GM23338 (cell line): Measurements from ENCODE around the gene TMEM217. TPM values are rescaled to one million over a fixed set of nuclear protein-coding genes. Genes with fewer than 3 reads are reported as not detected.

Source experiments
- ATAC-seq: fragments of 200-7000 bp; cut with Tn5 transposase; 3 replicates; pipeline ENCODE4 v1.9.1; 2020
- DNase-seq: peaks from one replicate; pipeline ENCODE4 v3.0.0-alpha.2; 2015; ENCODE audit warnings: low spot score
- H2AFZ ChIP-seq: fragments of 200-600 bp; sonication (generic); 2 replicates; pipeline ENCODE4 v1.8.0; 2016; ENCODE audit warnings: antibody characterized with exemption, mild to moderate bottlenecking, moderate library complexity
- H3F3A ChIP-seq: fragments of 200-600 bp; sonication (generic); replicated peaks from 2 replicates; pipeline ENCODE4 v1.8.0; 2017; ENCODE audit warnings: antibody characterized with exemption, mixed run types, low read depth
- H3K27ac ChIP-seq: fragments of 200-600 bp; sonication (generic); 2 replicates; pipeline ENCODE4 v1.6.1; 2016; ENCODE audit warnings: low read depth
- H3K27me3 ChIP-seq: fragments of 200-600 bp; sonication (generic); 2 replicates; pipeline ENCODE4 v1.8.0; 2016; ENCODE audit warnings: mild to moderate bottlenecking, mixed run types, moderate library complexity; ENCODE audit not compliant: insufficient read depth
- H3K36me3 ChIP-seq: fragments of 200-600 bp; sonication (generic); 2 replicates; pipeline ENCODE4 v1.8.0; 2016; ENCODE audit warnings: mild to moderate bottlenecking; ENCODE audit not compliant: insufficient read depth
- H3K4me1 ChIP-seq: fragments of 200-600 bp; sonication (generic); 2 replicates; pipeline ENCODE4 v1.8.0; 2016; ENCODE audit warnings: mild to moderate bottlenecking, moderate library complexity; ENCODE audit not compliant: insufficient read depth
- H3K4me2 ChIP-seq: fragments of 200-600 bp; sonication (generic); 2 replicates; pipeline ENCODE4 v1.7.1; 2017; ENCODE audit warnings: mixed run types
- H3K4me3 ChIP-seq: fragments of 200-600 bp; sonication (generic); 2 replicates; pipeline ENCODE4 v1.6.1; 2016; ENCODE audit warnings: mixed run types
- H3K79me2 ChIP-seq: fragments of 200-600 bp; sonication (generic); replicated peaks from 2 replicates; pipeline ENCODE4 v1.8.0; 2017; ENCODE audit warnings: mild to moderate bottlenecking; ENCODE audit not compliant: insufficient read depth
- H3K9me2 ChIP-seq: fragments of 200-600 bp; sonication (generic); 2 replicates; pipeline ENCODE4 v1.8.0; 2017; ENCODE audit not compliant: insufficient read depth
- H4K20me1 ChIP-seq: fragments of 200-600 bp; sonication (generic); replicated peaks from 2 replicates; pipeline ENCODE4 v1.8.0; 2017; ENCODE audit warnings: mild to moderate bottlenecking; ENCODE audit not compliant: insufficient read depth
- H3K27ac Mint-ChIP-seq: 2 replicates; pipeline ENCODE4 v1.8.0; 2020; ENCODE audit warnings: inconsistent platforms, mild to moderate bottlenecking, moderate library complexity, mixed read lengths
- H3K27me3 Mint-ChIP-seq: 3 replicates; pipeline ENCODE4 v1.8.0; 2022; ENCODE audit warnings: low read depth, mild to moderate bottlenecking, moderate library complexity, mixed read lengths, inconsistent platforms; ENCODE audit not compliant: insufficient read depth, poor library complexity
- H3K36me3 Mint-ChIP-seq: 3 replicates; pipeline ENCODE4 v1.8.0; 2021; ENCODE audit warnings: low read depth, mild to moderate bottlenecking, inconsistent platforms, moderate library complexity, mixed read lengths
- H3K4me1 Mint-ChIP-seq: 3 replicates; pipeline ENCODE4 v1.8.0; 2020; ENCODE audit warnings: mild to moderate bottlenecking, inconsistent platforms, mixed read lengths
- H3K4me3 Mint-ChIP-seq: 3 replicates; pipeline ENCODE4 v1.8.0; 2021; ENCODE audit warnings: moderate library complexity, mild to moderate bottlenecking, inconsistent platforms, mixed read lengths
- H3K9me3 Mint-ChIP-seq: 3 replicates; pipeline ENCODE4 v1.8.0; 2020; ENCODE audit warnings: moderate library complexity, mild to moderate bottlenecking, inconsistent platforms, mixed read lengths
- CREB1 ChIP-seq: fragments of 250-450 bp; sonication (Bioruptor Pico); IDR thresholded peaks from 2 replicates; pipeline ENCODE4 v1.5.0; 2020; ENCODE audit warnings: low read depth, mild to moderate bottlenecking, moderate library complexity
- EZH2 ChIP-seq: fragments of 200-600 bp; sonication (generic); IDR thresholded peaks from one replicate; pipeline ENCODE4 v1.8.0; 2017; ENCODE audit warnings: antibody characterized with exemption, mild to moderate bottlenecking, low read depth; ENCODE audit not compliant: unreplicated experiment
- EZH2phosphoT487 ChIP-seq: fragments of 200-600 bp; sonication (generic); IDR thresholded peaks from one replicate; pipeline ENCODE4 v1.8.1; 2018; ENCODE audit warnings: antibody characterized with exemption; ENCODE audit not compliant: unreplicated experiment
- NANOG ChIP-seq: IDR thresholded peaks from 2 replicates; pipeline ENCODE4 v1.6.1; 2016; ENCODE audit warnings: antibody characterized with exemption, borderline replicate concordance
- POLR2AphosphoS5 ChIP-seq: IDR thresholded peaks from 2 replicates; pipeline ENCODE4 v1.6.1; 2016; ENCODE audit warnings: antibody characterized with exemption, low read depth
- STAT1 ChIP-seq: IDR thresholded peaks from one replicate; pipeline ENCODE4 v1.6.1; 2016; ENCODE audit warnings: antibody characterized with exemption; ENCODE audit not compliant: unreplicated experiment
- ZNF331 ChIP-seq: fragments of 250-450 bp; sonication (Bioruptor Pico); IDR thresholded peaks from 2 replicates; pipeline ENCODE4 v1.5.0; 2020; ENCODE audit warnings: low read depth, mild to moderate bottlenecking, moderate library complexity
- polyA plus RNA-seq: library from polyadenylated mRNA; unstranded; fragments of >200 nt; fragmentation: Nextera tagmentation; extraction: Ambion mirVana; gene quantifications from 2 replicates; pipeline ENCODE4 v1.2.1, GENCODE V29; 2016
- total RNA-seq: library from RNA; depleted of rRNA; stranded (reverse); fragments of >200 nt; shearing (Covaris generic); gene quantifications from 2 replicates; pipeline ENCODE4 v1.2.3, GENCODE V29; 2014
- TF ChIP-seq, protein P1 (sequence below): IDR thresholded peaks from one replicate; pipeline ENCODE4 v1.6.1; 2018; ENCODE audit warnings: antibody characterized with exemption; ENCODE audit not compliant: unreplicated experiment
- TF ChIP-seq, protein P2 (sequence below): IDR thresholded peaks from 2 replicates; pipeline ENCODE4 v1.6.1; 2016; ENCODE audit warnings: antibody characterized with exemption

Gene TMEM217
- total and polyA plus RNA-seq, 2 experiments from 2014 or later, result 1.3 TPM; not detected in 1

DNA sequence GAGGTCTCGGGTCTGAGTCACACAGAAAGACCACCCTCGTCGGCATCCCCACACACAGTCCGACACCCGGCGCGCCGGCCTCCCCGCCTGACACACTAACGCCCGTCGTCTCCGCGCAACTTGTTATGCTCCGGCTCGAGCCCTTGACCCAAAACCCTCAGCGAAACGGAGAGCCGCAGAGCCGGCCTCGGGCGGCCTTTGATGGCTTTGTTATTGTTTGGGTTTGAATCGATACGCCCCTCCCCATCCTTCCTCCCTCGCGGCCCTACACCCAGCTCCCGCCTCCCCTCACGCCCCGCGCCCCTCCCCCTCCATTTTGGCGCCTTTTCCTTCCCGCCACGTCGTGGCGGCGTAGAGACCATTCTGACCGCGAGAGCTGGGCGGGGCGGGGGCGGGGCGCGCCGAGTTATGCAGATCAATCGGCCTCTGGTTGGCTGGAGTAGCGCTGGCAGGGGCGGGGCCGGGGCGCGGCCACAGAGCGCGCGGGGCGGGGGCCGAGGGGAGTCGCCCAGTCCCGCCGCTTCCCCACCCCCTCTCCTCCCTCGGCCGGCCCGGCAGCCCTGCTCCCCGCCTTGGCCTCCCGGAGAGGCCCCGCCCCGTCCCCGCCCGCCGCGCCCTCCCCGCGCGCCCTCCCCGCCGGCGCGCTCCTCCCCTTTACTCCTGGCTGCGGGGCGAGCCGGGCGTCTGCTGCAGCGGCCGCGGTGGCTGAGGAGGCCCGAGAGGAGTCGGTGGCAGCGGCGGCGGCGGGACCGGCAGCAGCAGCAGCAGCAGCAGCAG, 88.3 kb downstream of the TMEM217 start, which contains the start of gene PIM1:
Gene PIM1 (plus strand): TSS at position 657 of the 777 bp plus-strand sequence. CDS start 424 bp downstream, outside the sequence.
- Mint-ChIP-seq H3K9me3 (peaks cover 2% of the 10 kb centered on the region; the same call in 2 of the 3 replicates), H3K27me3 (peaks cover 13% of the 10 kb centered on the region), H3K36me3 (peaks cover 37% of the 10 kb centered on the region), H3K27ac (peak within 1 kb of the TSS; percentile 99), H3K4me1 (peaks cover 40% of the 10 kb centered on the region), H3K4me3 (peak within 1 kb of the TSS; percentile 90)
- TF ChIP-seq CREB1 (CRISPR knock-in tag) (peak; percentile 73; the same call in 1 of the 2 replicates), STAT1 (peak; percentile 3), POLR2AphosphoS5 (peak; percentile 68)
- TF ChIP-seq, protein P1, sequence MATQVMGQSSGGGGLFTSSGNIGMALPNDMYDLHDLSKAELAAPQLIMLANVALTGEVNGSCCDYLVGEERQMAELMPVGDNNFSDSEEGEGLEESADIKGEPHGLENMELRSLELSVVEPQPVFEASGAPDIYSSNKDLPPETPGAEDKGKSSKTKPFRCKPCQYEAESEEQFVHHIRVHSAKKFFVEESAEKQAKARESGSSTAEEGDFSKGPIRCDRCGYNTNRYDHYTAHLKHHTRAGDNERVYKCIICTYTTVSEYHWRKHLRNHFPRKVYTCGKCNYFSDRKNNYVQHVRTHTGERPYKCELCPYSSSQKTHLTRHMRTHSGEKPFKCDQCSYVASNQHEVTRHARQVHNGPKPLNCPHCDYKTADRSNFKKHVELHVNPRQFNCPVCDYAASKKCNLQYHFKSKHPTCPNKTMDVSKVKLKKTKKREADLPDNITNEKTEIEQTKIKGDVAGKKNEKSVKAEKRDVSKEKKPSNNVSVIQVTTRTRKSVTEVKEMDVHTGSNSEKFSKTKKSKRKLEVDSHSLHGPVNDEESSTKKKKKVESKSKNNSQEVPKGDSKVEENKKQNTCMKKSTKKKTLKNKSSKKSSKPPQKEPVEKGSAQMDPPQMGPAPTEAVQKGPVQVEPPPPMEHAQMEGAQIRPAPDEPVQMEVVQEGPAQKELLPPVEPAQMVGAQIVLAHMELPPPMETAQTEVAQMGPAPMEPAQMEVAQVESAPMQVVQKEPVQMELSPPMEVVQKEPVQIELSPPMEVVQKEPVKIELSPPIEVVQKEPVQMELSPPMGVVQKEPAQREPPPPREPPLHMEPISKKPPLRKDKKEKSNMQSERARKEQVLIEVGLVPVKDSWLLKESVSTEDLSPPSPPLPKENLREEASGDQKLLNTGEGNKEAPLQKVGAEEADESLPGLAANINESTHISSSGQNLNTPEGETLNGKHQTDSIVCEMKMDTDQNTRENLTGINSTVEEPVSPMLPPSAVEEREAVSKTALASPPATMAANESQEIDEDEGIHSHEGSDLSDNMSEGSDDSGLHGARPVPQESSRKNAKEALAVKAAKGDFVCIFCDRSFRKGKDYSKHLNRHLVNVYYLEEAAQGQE, result no peak
- TF ChIP-seq, protein P2, sequence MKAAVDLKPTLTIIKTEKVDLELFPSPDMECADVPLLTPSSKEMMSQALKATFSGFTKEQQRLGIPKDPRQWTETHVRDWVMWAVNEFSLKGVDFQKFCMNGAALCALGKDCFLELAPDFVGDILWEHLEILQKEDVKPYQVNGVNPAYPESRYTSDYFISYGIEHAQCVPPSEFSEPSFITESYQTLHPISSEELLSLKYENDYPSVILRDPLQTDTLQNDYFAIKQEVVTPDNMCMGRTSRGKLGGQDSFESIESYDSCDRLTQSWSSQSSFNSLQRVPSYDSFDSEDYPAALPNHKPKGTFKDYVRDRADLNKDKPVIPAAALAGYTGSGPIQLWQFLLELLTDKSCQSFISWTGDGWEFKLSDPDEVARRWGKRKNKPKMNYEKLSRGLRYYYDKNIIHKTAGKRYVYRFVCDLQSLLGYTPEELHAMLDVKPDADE, result no peak
- H2AFZ ChIP-seq, result no peak within 1 kb of the TSS
- no peaks in the 10 kb centered on the region for H3K27me3 ChIP-seq
- peaks cover 22% of the 10 kb centered on the region for H4K20me1 ChIP-seq
- peak; percentile 65 for ATAC-seq
- peak; percentile 99 for DNase-seq
- H3K9me2 ChIP-seq, result no peaks in the 10 kb centered on the region
- H3K36me3 ChIP-seq, result peaks cover 21% of the 10 kb centered on the region
- H3F3A ChIP-seq, result peaks cover 26% of the 10 kb centered on the region
- peaks cover 42% of the 10 kb centered on the region for H3K79me2 ChIP-seq
- peaks cover 20% of the 10 kb centered on the region for H3K4me1 ChIP-seq
- peak within 1 kb of the TSS; percentile 85 for H3K4me2 ChIP-seq
- H3K27ac ChIP-seq, result peak within 1 kb of the TSS; percentile 98
- peak within 1 kb of the TSS; percentile 76 for H3K4me3 ChIP-seq

DNA sequence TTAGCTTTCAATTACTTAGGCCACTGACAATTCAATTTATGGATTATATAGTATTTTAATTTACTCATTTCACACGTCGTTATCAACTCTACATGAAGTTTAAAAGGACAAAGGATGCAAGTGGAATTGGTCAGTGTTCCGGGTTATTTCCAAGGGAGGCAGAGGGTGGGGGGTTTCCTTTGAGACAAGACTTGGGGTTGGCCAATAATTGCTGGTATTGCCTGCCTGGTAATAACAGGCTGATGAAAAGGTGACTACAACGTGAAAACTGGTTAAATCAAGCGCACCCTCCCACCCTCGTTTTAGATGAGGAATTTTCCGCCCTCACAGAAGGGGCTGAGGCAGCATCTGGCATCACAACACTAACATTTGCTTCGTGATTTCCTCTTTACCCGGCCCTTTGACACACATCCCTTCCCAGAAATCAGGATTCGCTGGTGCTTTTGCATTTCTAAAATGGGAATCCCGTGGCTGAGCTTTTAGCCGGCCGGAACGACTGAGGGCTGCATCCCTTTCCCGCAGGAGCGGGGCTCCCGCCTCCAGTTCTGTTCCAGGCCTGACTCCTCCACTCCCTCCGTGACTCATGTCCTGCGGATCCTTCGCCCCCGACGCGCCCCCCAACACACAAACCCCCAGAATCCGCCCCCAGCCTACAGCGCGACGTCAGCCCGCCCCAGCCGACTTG, 89.0 kb downstream of the TMEM217 start:
- H3K27me3 Mint-ChIP-seq, result peaks cover 13% of the 10 kb centered on the region
- ATAC-seq (peak; percentile 0), DNase-seq (peak; percentile 59)
- H3K4me1 ChIP-seq, result peaks cover 20% of the 10 kb centered on the region
- H3K4me1 Mint-ChIP-seq, result peaks cover 36% of the 10 kb centered on the region
- peaks cover 2% of the 10 kb centered on the region; the same call in 2 of the 3 replicates for H3K9me3 Mint-ChIP-seq
- H3F3A ChIP-seq, result peaks cover 19% of the 10 kb centered on the region
- H4K20me1 ChIP-seq, result peaks cover 16% of the 10 kb centered on the region
- H3K36me3 Mint-ChIP-seq, result peaks cover 29% of the 10 kb centered on the region
- peak overlapping the region; percentile 98 for H3K27ac ChIP-seq
- peaks cover 36% of the 10 kb centered on the region for H3K79me2 ChIP-seq
- no peak overlapping the region for H2AFZ ChIP-seq
- peak overlapping the region; percentile 90 for H3K4me3 Mint-ChIP-seq
- no peaks in the 10 kb centered on the region for H3K27me3 ChIP-seq
- H3K9me2 ChIP-seq, result no peaks in the 10 kb centered on the region
- H3K4me2 ChIP-seq, result peak overlapping the region; percentile 85
- peak overlapping the region; percentile 99 for H3K27ac Mint-ChIP-seq
- peaks cover 16% of the 10 kb centered on the region for H3K36me3 ChIP-seq
- peak overlapping the region; percentile 76 for H3K4me3 ChIP-seq
- TF ChIP-seq ZNF331 (CRISPR knock-in tag) (no peak), NANOG (no peak), CREB1 (CRISPR knock-in tag) (no peak), EZH2phosphoT487 (no peak), EZH2 (no peak)
- TF ChIP-seq, protein P2, result no peak
